Endothelial cell of umbilical vein (primary cell): Measurements from ENCODE around the gene ZNF580. TPM values are rescaled to one million over a fixed set of nuclear protein-coding genes. Genes with fewer than 3 reads are reported as not detected.

Experiments used
- BruUV-seq: library from RNA; stranded (reverse); fragments of 400-500 nt; replicated peaks from 2 replicates; lab custom pipeline; 2021; lab: Mats Ljungman, UMichigan
- CTCF ChIA-PET: fragments of 300-600, 350-600 bp; sonication (Branson Sonifier 250); formaldehyde crosslinking; loops from one replicate; lab custom pipeline; 2021; ENCODE audit warnings: antibody characterized with exemption, inconsistent platforms; lab: Charles Lee
- POLR2A ChIA-PET: fragments of 300-600, 350-600 bp; sonication (Branson Sonifier 250); formaldehyde crosslinking; loops from one replicate; lab custom pipeline; 2021; ENCODE audit warnings: antibody characterized with exemption, inconsistent platforms; lab: Charles Lee
- DNase-seq: peaks from one replicate; pipeline ENCODE4 v3.0.0-alpha.2; 2011; ENCODE audit warnings: low read depth, low spot score
- FAIRE-seq: peaks from 2 replicates; lab custom pipeline; 2011; peaks lifted over from hg19 to GRCh38; lab: Jason Lieb, UNC
- H2AFZ ChIP-seq: 2 replicates; pipeline ENCODE4 v1.6.0; 2012; ENCODE audit warnings: low read depth, low read length, control low read depth, inconsistent platforms
- H3K27ac ChIP-seq: 2 replicates; pipeline ENCODE4 v1.5.1; 2011; ENCODE audit warnings: low read depth, mild to moderate bottlenecking, control low read depth, low read length, moderate library complexity; ENCODE audit not compliant: insufficient read depth
- H3K27me3 ChIP-seq, 2 experiments: 2 replicates each; pipeline versions ENCODE4 v1.6.0 to v1.6.1; 2011; ENCODE audit warnings: low read length in 2 of 2, mixed read lengths in 1 of 2; ENCODE audit not compliant: control insufficient read depth in 2 of 2, insufficient read depth in 2 of 2
- H3K36me3 ChIP-seq, 2 experiments: 2 replicates in 1 of 2; 3 replicates in 1 of 2; pipeline ENCODE4 v1.5.1; 2011; ENCODE audit warnings: low read length in 2 of 2, mild to moderate bottlenecking in 1 of 2, moderate library complexity in 1 of 2; ENCODE audit not compliant: control insufficient read depth in 2 of 2, insufficient read depth in 2 of 2; ENCODE audit errors: extremely low read depth in 1 of 2
- H3K4me1 ChIP-seq: 3 replicates; pipeline ENCODE4 v1.5.1; 2011; ENCODE audit warnings: mild to moderate bottlenecking, low read length; ENCODE audit not compliant: control insufficient read depth, insufficient read depth; ENCODE audit errors: extremely low read depth
- H3K4me2 ChIP-seq: 2 replicates; pipeline ENCODE4 v1.6.1; 2011; ENCODE audit warnings: low read length, control low read depth, mixed read lengths; ENCODE audit not compliant: insufficient read depth
- H3K4me3 ChIP-seq, 3 experiments: fragments of 200-600 bp in 1 of 3; sonication (generic), shearing (Covaris generic) in 1 of 3; replicated peaks in 1 of 3; 2 replicates each; pipeline ENCODE4 v1.5.1; 2011 to 2016; ENCODE audit warnings: control low read depth in 3 of 3, low read length in 3 of 3, mild to moderate bottlenecking in 2 of 3, inconsistent platforms in 1 of 3, low read depth in 1 of 3, moderate library complexity in 1 of 3; ENCODE audit not compliant: insufficient read depth in 1 of 3
- H3K79me2 ChIP-seq: 2 replicates; pipeline ENCODE4 v1.6.0; 2012; ENCODE audit warnings: low read length, inconsistent platforms; ENCODE audit not compliant: control insufficient read depth, insufficient read depth
- H3K9ac ChIP-seq: replicated peaks from 2 replicates; pipeline ENCODE3; 2011; ENCODE audit warnings: low read length, control low read depth; ENCODE audit not compliant: insufficient read depth; ENCODE audit errors: extremely low read depth
- H3K9me1 ChIP-seq: replicated peaks from 3 replicates; pipeline ENCODE4 v1.6.0; 2011; ENCODE audit warnings: mild to moderate bottlenecking, low read length; ENCODE audit not compliant: control insufficient read depth, insufficient read depth; ENCODE audit errors: extremely low read depth
- H3K9me3 ChIP-seq: replicated peaks from 2 replicates; pipeline ENCODE4 v1.5.1; 2012; ENCODE audit warnings: low read length, inconsistent platforms; ENCODE audit not compliant: control insufficient read depth, insufficient read depth
- H4K20me1 ChIP-seq: replicated peaks from 2 replicates; pipeline ENCODE3; 2011; ENCODE audit warnings: mild to moderate bottlenecking, low read length; ENCODE audit not compliant: control insufficient read depth, insufficient read depth; ENCODE audit errors: extremely low read depth
- EZH2 ChIP-seq: IDR thresholded peaks from 2 replicates; pipeline ENCODE4 v1.6.1; 2012; ENCODE audit warnings: borderline replicate concordance, low read depth, mild to moderate bottlenecking, moderate library complexity, low read length, inconsistent platforms; ENCODE audit not compliant: severe bottlenecking
- JUN ChIP-seq: IDR thresholded peaks from 2 replicates; pipeline ENCODE4 v1.6.1; 2011; ENCODE audit warnings: borderline replicate concordance, low read depth; ENCODE audit not compliant: insufficient read length, insufficient read depth
- MAX ChIP-seq: IDR thresholded peaks from 2 replicates; pipeline ENCODE4 v1.6.1; 2011; ENCODE audit not compliant: insufficient read depth, insufficient read length
- MYC ChIP-seq: IDR thresholded peaks from one replicate; pipeline ENCODE4 v1.6.1; 2011; ENCODE audit warnings: mild to moderate bottlenecking, low read depth, low read length
- POLR2A ChIP-seq: IDR thresholded peaks from 2 replicates; pipeline ENCODE4 v1.6.1; 2012; ENCODE audit warnings: low read depth, mild to moderate bottlenecking, control low read depth, low read length
- POLR2AphosphoS5 ChIP-seq: IDR thresholded peaks from 2 replicates; pipeline ENCODE4 v1.6.1; 2012; ENCODE audit warnings: low read depth, mild to moderate bottlenecking, control low read depth, low read length, moderate library complexity; ENCODE audit not compliant: insufficient read depth
- dilution Hi-C: fragments of 300-500 bp; cut with MboI; formaldehyde crosslinking; loops from one replicate; pipeline ENCODE4 v1.15.0; 2019; ENCODE audit warnings: low sequenced_read_pairs; ENCODE audit not compliant: extremely low pct_ligation_motif_present
- intact Hi-C: fragments of 100-400 bp; cut with micrococcal nuclease; formaldehyde crosslinking; loops from one replicate; pipeline ENCODE4 v1.10.0; 2022
- polyA plus RNA-seq, 4 experiments: library from polyadenylated mRNA; depleted of rRNA in 3 of 4; stranded (reverse) in 3 of 4; unstranded in 1 of 4; fragments of >200 nt; gene quantifications; 2 replicates each; pipeline versions ENCODE4 v1.2.1 to v1.2.3, GENCODE V29; 2011 to 2012; ENCODE audit warnings: missing spikeins in 1 of 4
- total RNA-seq: library from RNA; stranded (reverse); gene quantifications from 2 replicates; pipeline ENCODE4 v1.2.3, GENCODE V29; 2021

The ZNF580 gene
- total and polyA plus RNA-seq, 2 donors (not counting 3 experiments of a cell fraction or from before 2014, with no cell fraction given), result 13.7 to 41.1 TPM

DNA sequence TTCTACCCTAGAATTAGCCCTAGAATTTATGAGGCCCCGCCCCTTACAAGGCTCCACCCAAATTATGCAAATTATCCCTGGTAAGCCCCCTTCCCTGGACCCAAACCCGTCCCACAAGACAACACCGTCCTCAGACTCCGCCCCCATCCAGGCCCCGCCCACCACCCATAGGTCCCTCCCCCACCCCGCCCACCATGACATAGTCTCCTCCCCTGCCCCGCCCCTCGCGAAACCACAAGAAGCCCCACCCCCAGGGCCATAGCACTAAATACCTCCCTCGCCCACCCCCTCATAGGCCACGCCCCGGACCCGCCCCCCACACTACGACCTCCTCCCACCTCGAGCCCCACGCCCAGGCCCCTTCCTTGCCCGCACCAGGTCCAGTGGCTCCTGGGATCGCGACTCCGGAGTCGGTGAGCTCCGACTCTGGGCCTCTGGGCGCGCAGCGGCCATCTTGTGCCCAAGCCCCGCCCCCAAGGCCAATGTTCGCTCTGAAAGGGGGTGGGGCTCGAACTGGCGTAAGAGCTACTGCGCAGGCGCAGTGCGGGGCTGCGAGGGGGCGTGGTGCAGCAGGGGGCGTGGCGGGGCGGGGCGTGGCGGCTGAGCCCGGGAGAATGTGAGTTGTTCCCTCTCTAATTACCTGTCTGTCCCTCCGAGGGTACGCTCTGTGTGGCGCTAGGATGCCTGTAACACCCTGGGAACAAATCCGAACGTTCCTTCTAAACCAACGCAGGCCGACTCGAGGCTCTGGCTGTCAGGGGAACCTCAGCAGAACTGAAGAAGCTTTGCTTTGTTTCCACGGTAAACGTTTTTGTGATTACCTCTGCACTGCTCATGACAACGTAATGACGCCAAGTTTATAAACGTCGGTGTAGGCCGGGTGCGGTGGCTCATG is 16.4 kb upstream of the ZNF580 start, which contains the start of gene ZNF784:
ZNF784 (minus strand) TSS at position 458 of the 895 bp plus-strand sequence; CDS start at position 453, 5 bp downstream.
- H3K27me3 ChIP-seq, result no peaks in the 10 kb centered on the region
- no peaks in the 10 kb centered on the region for H3K79me2 ChIP-seq
- DNase-seq, result peak; percentile 92
- peaks cover 0 to 3% of the 10 kb centered on the region in 2 experiments for H3K36me3 ChIP-seq
- FAIRE-seq, result peak; percentile 89
- H3K9ac ChIP-seq, result peak within 1 kb of the TSS; percentile 84
- peaks cover 6% of the 10 kb centered on the region for H3K4me1 ChIP-seq
- ChIA-PET POLR2A (interaction anchor here (0.6 to 1.4 kb wide), 8 partner anchors 25 to 1151 kb away, joined by 3 to 10 read pairs (median 5); partner anchors contain the start of genes CDC42EP5, FIZ1 and ZSCAN5A), CTCF (interaction anchor here (0.7 to 2.9 kb wide), 10 partner anchors 9 to 483 kb away, joined by 3 to 15 read pairs (median 6); partner anchors contain the start of gene ZNF865)
- TF ChIP-seq MYC, result no peak
- TF ChIP-seq MAX, result no peak
- peak; percentile 80 for TF ChIP-seq POLR2A
- TF ChIP-seq POLR2AphosphoS5, result peak; percentile 84
- TF ChIP-seq EZH2, result no peak
- peak within 1 kb of the TSS; percentile 100 for H2AFZ ChIP-seq
- no peaks in the 10 kb centered on the region for H4K20me1 ChIP-seq
- peak within 1 kb of the TSS; percentile 54 for H3K27ac ChIP-seq
- intact Hi-C loops (loop anchor here (1.0 kb wide), 3 partner anchors 19 to 163 kb away; partner anchors contain the start of genes FIZ1, ISOC2 and ZNF865), dilution Hi-C loops (no loop called here)
- peak within 1 kb of the TSS; percentile 58 to 78 (median 74) for H3K4me3 ChIP-seq
- BruUV-seq, result no TSS peak
- H3K9me1 ChIP-seq, result no peaks in the 10 kb centered on the region
- peak within 1 kb of the TSS; percentile 94 for H3K4me2 ChIP-seq
- H3K9me3 ChIP-seq, result no peaks in the 10 kb centered on the region

DNA sequence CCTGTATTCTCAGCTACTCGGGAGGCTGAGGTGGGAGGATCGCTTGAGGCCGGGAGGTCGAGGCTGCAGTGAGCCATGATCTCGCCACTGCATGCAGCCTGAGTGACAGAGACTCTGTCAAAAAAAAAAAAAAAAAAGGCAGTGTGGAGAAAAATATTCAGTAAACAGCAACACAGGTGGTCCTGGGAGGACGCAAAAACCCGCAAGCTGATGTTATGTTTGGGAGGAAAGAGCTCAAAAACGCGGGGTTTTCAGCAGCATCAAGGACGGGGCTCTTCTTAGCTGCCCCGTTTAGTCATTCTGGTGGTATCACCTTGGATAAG is 15.8 kb upstream of the ZNF580 start:
- Histone ChIP-seq H3K4me2 (peak overlapping the region; percentile 94), H3K36me3 (peaks cover 0 to 3% of the 10 kb centered on the region in 2 experiments), H3K27ac (no peak overlapping the region), H4K20me1 (no peaks in the 10 kb centered on the region), H2AFZ (peak overlapping the region; percentile 100), H3K9ac (peak overlapping the region; percentile 84), H3K9me3 (no peaks in the 10 kb centered on the region), H3K9me1 (no peaks in the 10 kb centered on the region), H3K4me3 (peak overlapping the region in 2 of 3 experiments; percentile 74 to 78), H3K79me2 (no peaks in the 10 kb centered on the region), H3K27me3 (no peaks in the 10 kb centered on the region), H3K4me1 (peaks cover 6% of the 10 kb centered on the region)
- DNase-seq (no peak), FAIRE-seq (no peak)
- CTCF ChIA-PET, result interaction anchor here (0.7 to 2.9 kb wide), 10 partner anchors 8 to 184 kb away, joined by 3 to 15 read pairs (median 6); partner anchors contain the start of genes ZNF524 and ZNF865
- TF ChIP-seq POLR2A (no peak), POLR2AphosphoS5 (no peak), JUN (no peak)
- no TSS peak for BruUV-seq
- POLR2A ChIA-PET, result interaction anchor here (0.6 to 1.4 kb wide), 5 partner anchors 26 to 1152 kb away, joined by 4 to 8 read pairs (median 5); partner anchors contain the start of genes CDC42EP5 and FIZ1
- intact Hi-C loops (no loop called here), dilution Hi-C loops (no loop called here)
